WTC11 (cell line): Measurements from ENCODE around the gene MGMT. TPM values are rescaled to one million over a fixed set of nuclear protein-coding genes. Genes with fewer than 3 reads are reported as not detected.

ENCODE experiments used
- ATAC-seq: fragments of 200-7000 bp; cut with Tn5 transposase; 2 replicates; pipeline ENCODE4 v1.10.0; 2021; ENCODE audit warnings: mild to moderate bottlenecking, moderate library complexity
- CTCF ChIA-PET: fragments of 300-600 bp; sonication (Branson Sonifier 250); formaldehyde crosslinking; loops from one replicate; lab custom pipeline; 2021; ENCODE audit warnings: antibody characterized with exemption; lab: Charles Lee
- POLR2A ChIA-PET: fragments of 350-600 bp; sonication (Branson Sonifier 250); formaldehyde crosslinking; loops from one replicate; lab custom pipeline; 2021; ENCODE audit warnings: antibody characterized with exemption; lab: Charles Lee
- DNase-seq: peaks from one replicate; pipeline ENCODE4 v3.0.0; 2021; ENCODE audit warnings: low spot score
- H3K27ac Mint-ChIP-seq: 2 replicates; pipeline ENCODE4 v1.8.0; 2021; ENCODE audit warnings: mixed read lengths
- H3K27me3 Mint-ChIP-seq: 2 replicates; pipeline ENCODE4 v1.8.0; 2021; ENCODE audit warnings: low read depth, mild to moderate bottlenecking, moderate library complexity, mixed read lengths
- H3K36me3 Mint-ChIP-seq: 2 replicates; pipeline ENCODE4 v1.8.0; 2021; ENCODE audit warnings: mixed read lengths
- H3K4me1 Mint-ChIP-seq: 2 replicates; pipeline ENCODE4 v1.8.0; 2022; ENCODE audit warnings: mixed read lengths
- H3K4me3 Mint-ChIP-seq: 2 replicates; pipeline ENCODE4 v1.8.0; 2021; ENCODE audit warnings: mild to moderate bottlenecking, moderate library complexity, mixed read lengths
- H3K9me3 Mint-ChIP-seq: 2 replicates; pipeline ENCODE4 v1.8.0; 2021; ENCODE audit warnings: mixed read lengths
- ATF2 ChIP-seq: sonication (generic); formaldehyde crosslinking; IDR thresholded peaks from 2 replicates; pipeline ENCODE4 v1.8.1; 2022; ENCODE audit warnings: low read depth, missing genetic modification reagents, borderline replicate concordance
- E2F1 ChIP-seq: sonication (generic); formaldehyde crosslinking; IDR thresholded peaks from 2 replicates; pipeline ENCODE4 v1.8.0; 2022; ENCODE audit warnings: mild to moderate bottlenecking, missing genetic modification reagents
- HMGXB4 ChIP-seq: sonication (generic); formaldehyde crosslinking; IDR thresholded peaks from 2 replicates; pipeline ENCODE4 v1.8.1; 2023; ENCODE audit warnings: mild to moderate bottlenecking, moderate library complexity, missing genetic modification reagents
- MAX ChIP-seq: sonication (generic); formaldehyde crosslinking; IDR thresholded peaks from 2 replicates; pipeline ENCODE4 v1.8.0; 2022; ENCODE audit warnings: mild to moderate bottlenecking, missing genetic modification reagents
- MXD4 ChIP-seq: fragments of 250-450 bp; sonication (Bioruptor Pico); IDR thresholded peaks from 2 replicates; pipeline ENCODE4 v1.8.0; 2021; ENCODE audit warnings: mild to moderate bottlenecking, moderate library complexity, borderline replicate concordance
- NR1H2 ChIP-seq: sonication (generic); formaldehyde crosslinking; IDR thresholded peaks from 2 replicates; pipeline ENCODE4 v1.9.0; 2021; ENCODE audit warnings: mild to moderate bottlenecking, moderate library complexity, missing genetic modification reagents
- OVOL2 ChIP-seq: fragments of 250-450 bp; sonication (Bioruptor Pico); IDR thresholded peaks from 2 replicates; pipeline ENCODE4 v1.9.0; 2021; ENCODE audit warnings: mild to moderate bottlenecking, borderline replicate concordance
- ZNF219 ChIP-seq: sonication (generic); formaldehyde crosslinking; IDR thresholded peaks from 2 replicates; pipeline ENCODE4 v1.8.0; 2023; ENCODE audit warnings: missing genetic modification reagents, mild to moderate bottlenecking, borderline replicate concordance
- ZNF396 ChIP-seq: fragments of 250-450 bp; sonication (Bioruptor Pico); IDR thresholded peaks from 2 replicates; pipeline ENCODE4 v1.8.0; 2021; ENCODE audit warnings: mild to moderate bottlenecking, moderate library complexity, borderline replicate concordance
- ZNF423 ChIP-seq: fragments of 250-450 bp; sonication (Bioruptor Pico); IDR thresholded peaks from 2 replicates; pipeline ENCODE4 v2.1.2; 2022; ENCODE audit warnings: mild to moderate bottlenecking, moderate library complexity
- ZNF425 ChIP-seq: fragments of 250-450 bp; sonication (Bioruptor Pico); conservative IDR thresholded peaks from 2 replicates; pipeline ENCODE4 v1.9.0; 2021; ENCODE audit warnings: mild to moderate bottlenecking
- ZNF512 ChIP-seq: sonication (generic); formaldehyde crosslinking; IDR thresholded peaks from 2 replicates; pipeline ENCODE4 v1.8.1; 2022; ENCODE audit warnings: missing genetic modification reagents, borderline replicate concordance
- ZNF532 ChIP-seq: fragments of 250-450 bp; sonication (Bioruptor Pico); IDR thresholded peaks from 2 replicates; pipeline ENCODE4 v1.9.0; 2021; ENCODE audit warnings: mild to moderate bottlenecking, borderline replicate concordance
- total RNA-seq: library from RNA; stranded (reverse); gene quantifications from 3 replicates; pipeline ENCODE4 v1.2.3, GENCODE V29; 2021

The MGMT gene
- total RNA-seq, 1 experiment from 2014 or later = 11.8 TPM

GRCh38 chr10:129516846-129517679 lies 50.0 kb downstream of the MGMT start:
- H3K27ac Mint-ChIP-seq = no peak overlapping the region
- CTCF ChIA-PET = no interaction called here

GRCh38 chr10:129517680-129518057 lies 50.6 kb downstream of the MGMT start:
- H3K27ac Mint-ChIP-seq = no peak overlapping the region
- CTCF ChIA-PET = no interaction called here
- TF ChIP-seq MXD4 (CRISPR knock-in tag) (no peak), MAX (CRISPR knock-in tag) (no peak), NR1H2 (CRISPR knock-in tag) (no peak), OVOL2 (CRISPR knock-in tag) (no peak), HMGXB4 (CRISPR knock-in tag) (no peak), ZNF532 (CRISPR knock-in tag) (no peak), ZNF512 (no peak), ZNF396 (no peak), ZNF425 (CRISPR knock-in tag) (no peak), ZNF219 (CRISPR knock-in tag) (no peak), ZNF423 (CRISPR knock-in tag) (no peak), E2F1 (no peak)

More at GRCh38 chr10:129516846-129517679, 50.0 kb downstream of the MGMT start:
- POLR2A ChIA-PET = no interaction called here
- H3K4me1 Mint-ChIP-seq = peaks cover 35% of the 10 kb centered on the region
- DNase-seq = no peak
- no peak overlapping the region for H3K4me3 Mint-ChIP-seq
- H3K27me3 Mint-ChIP-seq = no peaks in the 10 kb centered on the region
- no peaks in the 10 kb centered on the region for H3K9me3 Mint-ChIP-seq
- no peak for ATAC-seq
- no peak for TF ChIP-seq ATF2
- peaks cover 7% of the 10 kb centered on the region; the same call in 1 of the 2 replicates for H3K36me3 Mint-ChIP-seq

More at GRCh38 chr10:129517680-129518057, 50.6 kb downstream of the MGMT start:
- no peak overlapping the region for H3K4me3 Mint-ChIP-seq
- no peak for ATAC-seq
- H3K9me3 Mint-ChIP-seq = no peaks in the 10 kb centered on the region
- H3K4me1 Mint-ChIP-seq = peaks cover 37% of the 10 kb centered on the region
- H3K27me3 Mint-ChIP-seq = no peaks in the 10 kb centered on the region
- POLR2A ChIA-PET = no interaction called here
- DNase-seq = no peak
- H3K36me3 Mint-ChIP-seq = peaks cover 7% of the 10 kb centered on the region; the same call in 1 of the 2 replicates
